ENCODE data around the gene NEURL1B.

NEURL1B gene

DNA sequence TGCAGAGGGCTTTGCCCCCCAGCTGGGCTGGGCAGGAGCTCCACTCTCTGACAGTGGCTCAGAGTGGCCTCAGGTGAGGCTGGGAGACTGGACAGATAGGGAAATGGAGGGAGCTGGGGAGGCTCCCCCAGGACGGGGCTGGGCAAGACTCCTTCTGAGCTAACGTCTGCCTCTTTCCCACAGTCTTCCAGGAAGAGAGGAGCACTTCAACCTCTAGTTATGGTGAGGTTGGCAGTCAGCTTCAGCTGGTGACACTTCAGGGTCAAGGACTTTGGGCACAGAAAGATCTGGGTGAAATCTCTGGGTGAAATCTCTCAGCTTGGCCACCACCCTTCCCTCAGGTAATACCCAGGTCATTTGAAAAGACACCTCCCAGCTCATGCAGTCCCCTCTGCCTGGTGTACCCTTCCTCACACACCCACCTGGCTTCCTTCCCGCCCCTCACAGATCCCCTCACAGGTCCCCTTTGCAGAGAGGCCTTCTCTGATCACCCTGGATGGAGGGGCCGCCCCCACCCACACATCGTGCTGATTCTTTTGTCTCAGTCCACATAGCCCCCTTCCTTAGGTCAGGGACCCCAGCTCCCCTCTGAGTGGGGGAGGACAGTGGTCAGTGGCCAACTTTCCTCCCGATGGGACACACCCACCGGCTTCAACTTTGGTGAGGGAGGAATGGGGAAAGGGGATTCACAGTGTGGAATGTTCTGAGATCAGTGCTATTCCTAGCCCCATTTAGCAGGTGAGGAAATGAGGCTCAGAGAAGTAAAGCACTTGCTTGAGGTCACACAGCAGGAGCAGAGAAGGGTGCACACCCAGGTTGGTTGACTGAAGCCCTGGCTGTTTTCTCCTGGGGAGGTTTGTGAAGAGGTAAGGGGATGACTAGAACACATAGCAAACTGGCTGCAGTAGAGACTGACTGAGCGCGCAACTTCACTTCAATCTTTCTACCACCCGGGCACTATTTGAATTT, 15.8 kb upstream of the NEURL1B start:
- H3K4me3 ChIP-seq (replicated peaks; ENCODE audit: low read depth, low read length), result no peak overlapping the region
- TF ChIP-seq, protein P1, sequence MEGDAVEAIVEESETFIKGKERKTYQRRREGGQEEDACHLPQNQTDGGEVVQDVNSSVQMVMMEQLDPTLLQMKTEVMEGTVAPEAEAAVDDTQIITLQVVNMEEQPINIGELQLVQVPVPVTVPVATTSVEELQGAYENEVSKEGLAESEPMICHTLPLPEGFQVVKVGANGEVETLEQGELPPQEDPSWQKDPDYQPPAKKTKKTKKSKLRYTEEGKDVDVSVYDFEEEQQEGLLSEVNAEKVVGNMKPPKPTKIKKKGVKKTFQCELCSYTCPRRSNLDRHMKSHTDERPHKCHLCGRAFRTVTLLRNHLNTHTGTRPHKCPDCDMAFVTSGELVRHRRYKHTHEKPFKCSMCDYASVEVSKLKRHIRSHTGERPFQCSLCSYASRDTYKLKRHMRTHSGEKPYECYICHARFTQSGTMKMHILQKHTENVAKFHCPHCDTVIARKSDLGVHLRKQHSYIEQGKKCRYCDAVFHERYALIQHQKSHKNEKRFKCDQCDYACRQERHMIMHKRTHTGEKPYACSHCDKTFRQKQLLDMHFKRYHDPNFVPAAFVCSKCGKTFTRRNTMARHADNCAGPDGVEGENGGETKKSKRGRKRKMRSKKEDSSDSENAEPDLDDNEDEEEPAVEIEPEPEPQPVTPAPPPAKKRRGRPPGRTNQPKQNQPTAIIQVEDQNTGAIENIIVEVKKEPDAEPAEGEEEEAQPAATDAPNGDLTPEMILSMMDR (IDR thresholded peaks at IDR 0.05; ENCODE audit: low read length, missing control alignments), result no peak
- DNase-seq (ENCODE audit: low read depth), result no peak

DNA sequence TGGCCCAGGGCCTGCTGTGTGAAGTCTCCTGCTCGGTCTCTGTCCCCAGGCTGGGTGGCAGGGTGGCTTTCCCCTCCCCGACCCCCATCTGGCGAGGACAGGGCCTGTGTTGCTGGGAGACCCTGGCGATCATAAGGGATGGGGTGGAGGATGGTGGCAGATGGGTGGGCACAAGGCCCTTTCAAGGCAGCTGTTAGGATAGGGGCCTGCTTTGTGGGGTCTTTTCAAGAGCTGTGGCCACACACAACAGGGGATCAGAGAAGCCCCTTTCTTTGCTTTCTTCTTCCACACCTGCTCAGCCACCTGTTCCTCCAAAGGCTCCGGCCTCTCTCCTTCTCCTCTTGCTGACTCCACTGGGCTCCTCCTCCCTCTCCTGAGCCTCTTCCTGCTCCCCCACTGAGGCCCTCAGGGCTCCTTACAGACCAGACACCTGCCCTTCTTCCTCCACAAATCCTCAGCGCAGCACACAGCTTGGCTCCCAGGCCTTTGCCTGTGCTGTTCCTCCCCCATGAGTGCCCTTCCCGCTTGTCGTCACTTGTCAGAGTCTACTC, 15.0 kb upstream of the NEURL1B start:
- no peak overlapping the region for H3K4me3 ChIP-seq (replicated peaks; ENCODE audit: low read depth, low read length)
- DNase-seq (ENCODE audit: low read depth), result no peak
- TF ChIP-seq, protein P1 (IDR thresholded peaks at IDR 0.05; ENCODE audit: low read length, missing control alignments), result no peak

DNA sequence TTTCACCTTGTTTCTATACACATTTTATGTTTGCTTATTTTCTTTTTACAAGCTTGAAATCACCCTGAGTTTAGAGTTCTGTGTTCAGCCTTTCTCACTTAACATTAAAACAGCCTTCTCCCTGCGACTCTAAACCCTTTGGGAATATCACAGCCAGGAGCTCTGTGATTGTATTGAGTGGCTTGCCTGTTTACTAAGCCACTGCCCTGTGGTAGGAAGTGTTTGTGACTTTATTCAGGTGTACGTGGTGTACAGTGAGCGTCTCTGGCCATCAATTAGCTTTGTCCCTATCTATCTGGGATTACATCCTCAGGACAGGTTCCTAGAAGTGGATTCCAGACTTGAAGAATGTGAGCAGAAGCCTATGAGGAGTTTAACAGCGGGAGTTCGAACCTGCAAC, 11.0 kb upstream of the NEURL1B start:
- H3K4me3 ChIP-seq (replicated peaks; ENCODE audit: low read depth, low read length), result no peak overlapping the region
- TF ChIP-seq, protein P1 (IDR thresholded peaks at IDR 0.05; ENCODE audit: low read length, missing control alignments), result no peak
- no peak for DNase-seq (ENCODE audit: low read depth)

DNA sequence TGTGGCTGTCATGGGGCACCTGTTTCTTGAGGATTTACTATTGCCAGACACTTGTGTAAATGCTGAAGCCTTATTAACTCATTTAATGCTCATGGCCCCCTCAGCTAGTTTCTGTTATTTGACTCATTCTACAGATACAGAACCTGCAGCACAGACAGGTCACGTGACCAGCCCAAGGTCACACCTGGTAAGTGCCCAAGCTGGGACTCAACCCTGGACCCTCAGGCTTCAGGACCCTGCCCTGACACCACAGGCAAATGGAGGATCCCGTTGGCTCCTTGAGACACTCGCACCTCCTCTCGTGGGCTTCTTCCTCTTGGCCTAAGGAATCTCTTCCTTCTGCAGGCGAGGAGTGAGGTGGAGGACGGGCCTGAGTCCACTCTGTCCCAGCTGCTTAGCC, 10.6 kb upstream of the NEURL1B start:
- TF ChIP-seq, protein P1 (IDR thresholded peaks at IDR 0.05; ENCODE audit: low read length, missing control alignments), result no peak
- no peak for DNase-seq (ENCODE audit: low read depth)
- no peak overlapping the region for H3K4me3 ChIP-seq (replicated peaks; ENCODE audit: low read depth, low read length)

DNA sequence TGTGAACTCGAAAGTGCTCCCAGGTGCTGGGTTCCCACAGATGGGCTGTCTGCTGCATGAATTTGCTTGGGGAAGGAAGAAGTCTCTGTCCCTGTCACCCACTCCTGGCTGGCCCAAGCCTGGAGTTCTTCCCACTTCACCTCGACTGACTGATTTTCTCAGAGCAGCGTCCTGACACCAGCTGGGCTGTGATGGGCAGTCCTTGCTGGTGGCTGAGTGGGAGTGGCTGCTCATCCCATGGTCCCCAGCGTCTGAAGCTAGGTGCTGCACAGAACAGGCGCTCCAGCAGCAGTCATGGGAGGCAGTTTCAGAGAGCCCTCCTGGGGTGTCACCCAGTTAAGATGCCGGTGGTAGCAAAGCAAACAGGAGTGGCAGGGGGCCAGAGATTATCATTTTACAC, 10.1 kb upstream of the NEURL1B start:
- DNase-seq (ENCODE audit: low read depth), result no peak
- no peak overlapping the region for H3K4me3 ChIP-seq (replicated peaks; ENCODE audit: low read depth, low read length)
- TF ChIP-seq, protein P1 (IDR thresholded peaks at IDR 0.05; ENCODE audit: low read length, missing control alignments), result no peak

DNA sequence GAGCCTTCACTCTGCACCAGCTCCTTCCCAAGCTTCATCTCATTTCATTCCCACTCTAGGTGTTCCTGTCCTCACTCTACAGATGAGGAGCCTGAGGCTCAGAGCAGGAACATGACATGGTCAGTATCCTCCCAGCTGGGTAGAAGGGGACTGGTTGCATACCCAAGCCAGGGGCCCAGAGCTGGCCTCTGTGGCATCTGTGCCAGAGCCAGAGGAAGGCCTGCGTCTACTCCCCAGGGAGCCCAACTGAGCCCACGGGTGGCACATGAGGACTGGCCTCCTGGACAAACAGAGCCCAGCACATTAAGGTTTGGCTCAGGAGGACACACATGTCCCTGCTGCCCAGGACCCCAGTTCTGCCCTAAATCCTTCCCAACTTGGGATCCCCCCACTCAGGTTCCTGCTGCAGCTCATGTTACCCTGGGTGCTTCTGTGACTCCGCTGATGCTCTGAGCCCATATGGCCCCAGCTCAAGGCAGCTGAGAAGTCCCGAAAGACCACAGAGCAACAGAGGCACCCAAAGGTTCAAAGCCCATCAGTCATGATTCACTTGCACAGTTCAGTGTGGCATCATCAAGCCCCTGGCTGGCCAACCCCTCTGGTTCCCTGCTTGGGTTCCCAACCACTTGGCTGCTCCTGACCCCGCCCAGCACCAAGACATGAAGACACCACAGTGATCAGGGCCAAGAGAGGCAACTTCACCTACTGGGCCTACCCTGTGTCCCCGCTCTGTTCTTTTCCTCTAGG, 8.5 kb upstream of the NEURL1B start:
- H3K4me3 ChIP-seq (replicated peaks; ENCODE audit: low read depth, low read length), result no peak overlapping the region
- TF ChIP-seq, protein P1 (IDR thresholded peaks at IDR 0.05; ENCODE audit: low read length, missing control alignments), result no peak
- DNase-seq (ENCODE audit: low read depth), result no peak

Data from fibroblast of pulmonary artery (primary cell).